Measurements from ENCODE around the gene SLIT1.
A peak's percentile ranks its signal among the peaks of the same experiment; 100 is the strongest.

The SLIT1 gene

DNA sequence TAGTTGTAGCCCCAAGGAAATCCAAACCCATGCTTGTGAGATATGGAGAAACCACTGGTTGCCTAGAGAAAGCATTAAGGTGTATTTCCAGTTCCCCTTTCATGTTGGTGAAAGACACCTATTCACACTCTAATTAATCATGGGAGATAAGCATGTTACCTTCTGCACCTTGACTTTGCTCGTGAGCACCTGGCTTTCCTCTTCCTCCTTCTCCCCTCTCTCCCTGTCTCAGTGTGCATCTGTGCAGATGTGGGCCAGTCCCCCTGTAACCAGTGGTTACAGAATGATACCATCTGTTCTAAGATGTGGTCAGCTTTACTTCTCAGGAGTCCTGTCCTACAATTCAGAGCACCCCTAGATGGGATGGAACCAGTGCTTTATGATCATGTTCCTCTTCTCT is 193.0 kb downstream of the SLIT1 start:
- DNase-seq: no peak

DNA sequence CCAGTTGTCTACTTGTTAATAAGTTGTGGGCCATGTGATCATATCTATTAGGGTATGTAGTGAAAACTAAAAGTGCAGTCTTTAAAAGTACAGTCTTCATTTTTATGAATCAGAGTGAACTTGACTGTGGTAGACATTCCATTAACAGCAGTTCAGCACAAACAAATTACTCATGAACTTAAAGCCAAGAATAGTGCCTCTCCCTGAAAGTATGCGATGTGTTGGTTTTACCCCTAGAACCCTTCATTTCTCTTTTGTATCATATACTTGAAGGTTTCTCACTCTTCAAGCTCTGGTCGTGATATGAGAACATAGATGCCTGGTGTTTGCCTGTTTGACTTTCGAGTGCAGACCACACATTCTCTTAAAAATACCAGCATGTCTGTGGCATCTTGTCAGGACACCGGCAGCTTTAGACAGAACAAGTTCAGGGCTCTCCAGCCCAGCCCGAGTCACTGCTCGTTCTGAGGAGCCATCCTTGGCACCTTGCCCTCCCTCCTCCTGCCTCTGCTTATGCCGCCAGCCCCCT is 194.4 kb downstream of the SLIT1 start:
- DNase-seq: peak; percentile 72

- DNase-seq: peak; percentile 85
Observed at GRCh38 chr10:96988426-96988825, 197.3 kb downstream of the SLIT1 start.

DNA sequence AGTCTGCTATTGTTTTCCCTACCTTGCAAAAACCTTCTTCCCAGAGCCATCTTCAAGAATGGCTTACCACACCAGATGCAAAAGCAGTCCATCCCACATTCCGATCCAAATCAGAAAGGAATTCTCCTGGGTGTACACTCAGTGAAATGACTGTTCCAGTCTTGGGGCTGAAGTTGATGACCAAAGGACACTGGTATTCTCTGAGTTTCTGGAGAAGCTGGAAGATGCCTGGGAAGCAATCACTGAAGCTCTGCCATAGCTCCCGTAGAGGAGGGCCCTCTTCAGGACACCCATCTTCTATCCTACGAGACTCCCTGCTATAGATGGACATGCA is 197.9 kb downstream of the SLIT1 start:
- peak; percentile 18 for DNase-seq

DNA sequence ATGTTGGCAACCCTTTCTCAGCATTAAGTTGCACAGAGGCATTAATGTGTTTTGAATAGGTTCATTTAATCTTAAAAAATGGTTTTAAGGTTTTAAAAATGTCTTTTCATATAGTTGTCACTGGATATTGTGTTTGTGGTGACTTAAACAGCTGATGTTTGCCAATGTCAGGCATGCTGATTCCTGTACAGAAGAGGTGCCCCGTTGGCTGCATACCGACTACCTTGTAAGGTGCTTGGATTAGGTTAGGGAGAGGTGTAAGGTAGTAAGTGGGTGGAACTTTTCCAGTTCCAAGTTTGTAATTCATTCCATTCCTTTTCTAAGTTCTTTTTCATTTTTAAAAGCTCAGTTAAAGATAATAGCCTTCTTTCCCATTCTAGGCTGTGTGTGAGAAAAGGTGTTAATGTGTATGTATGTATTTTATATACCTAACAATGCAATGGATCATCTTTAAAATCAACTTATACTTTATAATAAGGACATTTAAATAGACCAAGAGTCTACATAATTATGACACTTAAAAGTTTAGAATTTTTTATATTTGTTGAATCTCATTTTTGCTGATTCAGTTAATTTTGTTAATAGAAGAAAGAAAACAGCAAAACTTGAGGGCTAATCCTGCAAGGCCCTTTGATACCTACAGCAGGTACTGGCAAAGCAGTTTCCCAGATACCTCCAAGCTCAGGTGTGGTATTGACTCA is 198.5 kb downstream of the SLIT1 start:
- DNase-seq: no peak

- DNase-seq: no peak
Observed at GRCh38 chr10:96986200-96986856, 199.4 kb downstream of the SLIT1 start.

GRCh38 chr10:96984541-96985131 is 201.1 kb downstream of the SLIT1 start:
- no peak for DNase-seq

DNA sequence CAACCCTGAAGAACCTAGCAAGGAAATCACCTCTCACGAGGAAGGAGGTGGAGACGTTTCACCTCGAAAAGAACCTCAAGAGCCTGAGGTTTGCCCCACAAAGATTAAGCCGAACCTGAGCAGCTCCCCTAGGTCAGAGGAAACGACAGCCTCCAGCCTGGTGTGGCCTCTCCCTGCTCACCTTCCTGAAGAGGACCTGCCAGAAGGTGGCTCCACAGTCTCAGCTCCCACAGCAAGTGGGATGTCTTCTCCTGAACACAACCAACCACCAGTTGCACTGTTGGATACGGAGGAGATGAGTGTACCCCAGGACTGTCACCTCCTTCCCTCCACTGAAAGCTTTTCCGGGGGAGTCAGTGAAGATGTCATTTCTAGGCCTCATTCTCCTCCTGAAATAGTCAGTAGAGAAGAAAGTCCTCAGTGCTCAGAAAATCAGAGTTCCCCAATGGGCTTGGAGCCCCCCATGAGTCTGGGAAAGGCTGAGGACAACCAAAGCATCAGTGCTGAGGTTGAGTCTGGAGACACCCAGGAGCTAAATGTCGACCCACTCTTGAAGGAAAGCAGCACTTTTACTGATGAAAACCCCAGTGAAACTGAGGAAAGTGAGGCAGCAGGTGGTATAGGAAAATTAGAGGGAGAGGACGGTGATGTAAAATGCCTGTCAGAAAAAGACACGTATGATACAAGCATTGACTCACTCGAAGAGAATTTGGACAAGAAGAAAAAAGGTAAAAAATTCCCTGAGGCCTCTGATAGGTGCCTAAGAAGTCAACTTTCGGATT is 203.4 kb downstream of the SLIT1 start:
- no peak for DNase-seq

- no peak for DNase-seq
Observed at GRCh38 chr10:96978621-96979154, 207.1 kb downstream of the SLIT1 start.

GRCh38 chr10:96975136-96975535 is 210.6 kb downstream of the SLIT1 start:
- DNase-seq: no peak

DNA sequence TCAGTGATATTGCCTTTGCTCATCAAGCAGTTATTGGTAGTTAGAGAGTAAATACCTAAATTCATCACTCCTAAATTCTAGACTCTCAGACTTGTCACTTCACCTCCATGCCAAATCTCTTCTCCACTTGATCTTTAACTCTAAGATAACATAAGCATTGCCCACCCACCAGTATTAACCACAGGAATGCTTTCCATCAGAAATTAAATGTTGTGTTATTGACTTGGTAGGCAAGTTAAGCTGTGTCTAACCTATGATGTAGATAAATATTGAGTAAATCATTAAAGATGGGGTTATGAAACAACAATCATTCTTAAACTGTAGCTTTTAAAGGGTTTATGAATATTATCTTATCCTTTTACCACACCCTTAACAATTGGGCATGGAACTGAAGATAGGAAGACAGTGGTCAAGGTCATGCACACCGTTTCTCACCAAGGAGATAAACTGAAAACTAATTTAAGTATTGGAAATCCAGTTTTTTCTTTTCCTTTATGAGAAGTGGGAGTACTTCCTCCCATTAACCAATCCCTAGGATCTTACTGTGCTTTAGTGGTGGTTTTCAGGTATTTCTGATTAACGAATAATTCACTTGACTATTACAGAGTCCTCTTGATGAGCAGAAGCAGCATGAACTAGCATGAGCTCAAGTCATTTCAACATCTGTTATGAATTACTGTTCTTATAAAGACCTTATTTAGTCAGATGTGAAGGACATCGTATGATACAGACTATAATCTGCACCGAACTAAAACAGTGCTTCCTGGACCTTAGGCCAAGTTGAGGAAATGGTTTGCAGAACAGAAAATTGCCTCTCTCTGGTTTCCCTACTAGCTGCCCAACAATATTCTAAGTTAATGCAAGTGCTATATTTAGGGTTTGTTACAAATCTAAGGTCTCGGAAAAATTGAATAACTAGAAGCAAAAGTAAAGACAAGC is 211.7 kb downstream of the SLIT1 start:
- peak; percentile 47 for DNase-seq

- DNase-seq: peak; percentile 11
Observed at GRCh38 chr10:96972264-96972663, 213.5 kb downstream of the SLIT1 start.

DNA sequence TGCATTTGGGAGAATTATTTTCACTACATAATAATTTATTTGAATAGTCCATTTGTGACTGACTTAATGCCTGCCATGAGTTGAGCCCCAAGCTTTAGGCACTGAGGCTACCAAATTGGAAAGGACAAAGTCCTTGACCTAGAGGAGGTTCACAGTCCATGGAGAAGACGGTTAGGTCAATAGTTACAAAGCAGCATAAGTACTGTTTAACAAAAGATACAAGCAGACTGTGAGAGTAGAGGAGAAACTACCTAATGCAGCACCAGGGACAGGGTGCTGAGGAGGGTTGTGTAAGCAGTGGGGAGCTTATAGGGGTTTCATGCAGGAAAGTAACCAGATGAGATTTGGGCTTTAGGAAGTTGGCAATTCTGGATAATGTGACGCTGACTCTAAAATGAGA is 214.4 kb downstream of the SLIT1 start:
- no peak for DNase-seq

GRCh38 chr10:96968682-96969423 is 216.9 kb downstream of the SLIT1 start:
- DNase-seq: peak; percentile 31

DNA sequence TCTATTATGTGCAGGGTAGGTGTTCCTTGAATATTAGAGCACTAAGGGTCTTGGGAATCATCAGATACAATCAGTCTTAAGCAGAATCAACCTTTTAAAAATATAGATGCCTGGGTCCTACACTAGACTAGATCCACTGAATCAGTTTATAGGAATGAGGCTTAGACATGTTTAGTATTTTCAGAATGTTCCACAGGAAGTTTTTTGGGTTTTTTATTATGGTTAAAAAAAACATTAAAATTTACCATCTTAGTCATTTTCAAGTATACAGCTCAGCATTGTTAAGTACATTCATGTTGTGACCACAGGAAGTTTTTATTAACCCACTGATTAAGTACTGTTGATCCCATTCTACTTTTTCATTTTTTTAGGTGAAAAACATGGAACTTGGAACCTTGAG is 217.9 kb downstream of the SLIT1 start:
- no peak for DNase-seq

DNA sequence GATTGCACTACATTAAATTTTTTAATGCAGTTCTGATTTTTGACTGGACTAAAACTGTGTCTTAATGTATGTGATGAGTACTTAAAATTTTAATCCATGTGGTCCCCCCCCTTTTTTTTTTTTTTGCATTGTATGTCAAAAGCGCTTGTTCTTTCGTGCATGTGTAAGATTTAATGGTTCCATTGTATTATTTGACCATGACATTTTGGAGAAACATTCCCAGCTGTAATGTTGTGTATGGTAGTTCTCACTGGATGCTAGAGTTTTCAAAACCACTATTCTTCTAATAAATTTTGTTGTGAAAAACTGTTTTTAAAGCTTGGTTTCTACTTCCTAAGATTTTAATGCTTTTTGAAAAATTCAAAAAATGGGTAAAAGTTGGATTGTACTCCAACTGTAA is 221.6 kb downstream of the SLIT1 start:
- no peak for DNase-seq

GRCh38 chr10:96960872-96961271 is 224.9 kb downstream of the SLIT1 start:
- DNase-seq: no peak

DNA sequence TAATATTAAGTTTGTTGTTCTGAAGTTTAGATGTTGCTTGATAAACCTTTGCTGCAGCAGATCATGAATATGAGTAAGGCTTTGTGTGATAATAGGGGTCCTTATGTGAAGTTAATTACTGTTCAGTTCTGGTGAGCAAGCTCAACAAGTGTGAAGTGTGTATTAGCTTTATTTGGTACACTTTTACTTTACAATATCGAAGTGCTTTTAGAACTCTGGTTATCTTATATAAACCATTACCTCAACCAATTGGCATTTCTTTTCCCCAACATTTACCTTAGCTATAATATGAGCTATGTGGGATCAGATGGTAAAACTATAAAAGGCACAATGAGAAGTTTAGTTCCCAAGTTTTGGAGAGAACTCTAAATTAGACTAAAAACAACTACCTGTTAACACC is 226.0 kb downstream of the SLIT1 start:
- no peak for DNase-seq

DNA sequence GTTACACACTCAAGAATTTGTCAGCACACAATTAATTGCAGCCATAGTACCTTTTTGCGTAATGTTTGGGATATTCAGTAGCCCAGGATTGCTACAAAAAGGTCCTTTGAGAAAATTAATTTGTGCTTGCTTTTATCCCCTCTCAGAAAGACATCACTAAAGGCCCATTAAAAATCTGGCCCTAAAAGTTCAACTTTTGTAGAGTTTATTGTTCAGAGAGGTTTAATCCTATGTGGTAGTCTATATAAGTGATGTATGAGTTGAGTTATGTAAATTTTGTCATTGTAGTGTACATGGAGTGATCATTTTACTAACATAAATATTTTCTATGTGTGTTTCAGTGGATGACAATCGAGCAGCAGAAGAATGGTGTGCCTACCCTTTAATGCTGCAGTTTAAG is 227.7 kb downstream of the SLIT1 start:
- DNase-seq: no peak

DNA sequence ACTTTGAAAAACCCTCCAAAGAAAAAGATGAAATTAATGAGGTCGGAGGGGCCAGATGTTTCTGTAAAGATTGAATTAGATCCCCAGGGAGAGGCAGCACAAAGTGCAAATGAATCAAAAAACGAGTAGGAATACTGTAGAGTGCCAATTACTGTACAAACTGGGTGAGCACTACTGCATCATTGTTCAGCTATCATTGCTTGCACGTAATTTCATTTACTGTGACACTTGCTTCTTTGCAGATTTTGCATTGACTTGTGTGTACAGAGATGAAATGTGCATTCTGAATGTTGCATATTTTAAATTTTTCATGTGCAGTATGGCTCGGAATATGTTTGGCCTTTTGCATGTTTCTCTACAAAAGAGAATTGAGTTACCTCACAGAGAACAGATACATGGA is 230.0 kb downstream of the SLIT1 start:
- DNase-seq: no peak

DNA sequence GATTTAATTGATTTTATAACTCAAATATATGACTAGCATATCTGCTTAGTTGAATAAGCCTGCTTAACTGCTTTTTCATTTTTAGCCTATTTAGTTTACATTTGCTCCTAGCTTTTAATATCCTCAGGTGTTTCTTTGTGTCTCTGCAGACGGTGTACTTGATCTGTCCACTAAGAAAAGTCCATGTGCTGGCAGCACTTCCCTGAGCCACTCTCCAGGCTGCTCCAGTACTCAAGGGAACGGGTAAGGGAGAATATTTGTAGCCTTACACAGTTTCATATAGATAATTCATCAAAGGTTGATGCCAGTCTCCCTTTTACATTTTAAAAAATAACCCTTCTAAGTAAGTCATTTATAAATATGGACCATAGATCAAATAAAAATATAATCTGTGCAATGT is 233.8 kb downstream of the SLIT1 start:
- DNase-seq: no peak

Data from kidney glomerular epithelial cell (primary cell).